ENCODE data around the gene TAS1R3. TPM values are rescaled to one million over a fixed set of nuclear protein-coding genes. Genes with fewer than 3 reads are reported as not detected.

TAS1R3 gene
- total and polyA plus RNA-seq, 4 donors: 0.13 to 1.3 (median 0.55) TPM

- no peak overlapping the region for H3K9ac ChIP-seq (ENCODE audit: insufficient read depth in 1 of 2, low read length in 2 of 2)
- DNase-seq (no peak), ATAC-seq (ENCODE audit: insufficient read depth, low FRiP score) (no peak)
- no peak for TF ChIP-seq CTCF (IDR thresholded peaks at IDR 0.05; ENCODE audit: control extremely low read depth, extremely low read depth)
- peaks cover 0 to 39% (median 10%) of the 10 kb centered on the region in 4 donors for H3K36me3 ChIP-seq (ENCODE audit: control insufficient read depth in 4 of 4, insufficient read depth in 4 of 4, low read length in 4 of 4)
- no peaks in the 10 kb centered on the region for H3K9me3 ChIP-seq (ENCODE audit: control insufficient read depth in 4 of 4, insufficient read depth in 3 of 4, low read length in 3 of 4)
- no peak overlapping the region for H3K4me3 ChIP-seq
- no peaks in the 10 kb centered on the region for H3K27me3 ChIP-seq (ENCODE audit: control insufficient read depth in 3 of 3, insufficient read depth in 3 of 3, low read length in 2 of 3)
- H3K27ac ChIP-seq (ENCODE audit: low read depth in 1 of 2, low read length in 1 of 2): no peak overlapping the region
- H3K4me1 ChIP-seq (ENCODE audit: control insufficient read depth in 5 of 5, insufficient read depth in 5 of 5, low read length in 5 of 5): peaks cover 0 to 27% (median 7%) of the 10 kb centered on the region in 5 donors
- 88 to 89% methylated on average over 18 of the region's 18 CpGs for WGBS, 2 donors
These were observed 11.6 kb downstream of the TAS1R3 start for GRCh38 chr1:1342584-1343115.

- Histone ChIP-seq H3K27ac (ENCODE audit: low read depth in 1 of 2, low read length in 1 of 2) (peak overlapping the region in 1 of 2 donors; percentile 57), H3K9ac (ENCODE audit: insufficient read depth in 1 of 2, low read length in 2 of 2) (no peak overlapping the region), H3K27me3 (ENCODE audit: control insufficient read depth in 3 of 3, insufficient read depth in 3 of 3, low read length in 2 of 3) (no peaks in the 10 kb centered on the region), H3K4me3 (no peak overlapping the region), H3K9me3 (ENCODE audit: control insufficient read depth in 4 of 4, insufficient read depth in 3 of 4, low read length in 3 of 4) (no peaks in the 10 kb centered on the region), H3K4me1 (ENCODE audit: control insufficient read depth in 5 of 5, insufficient read depth in 5 of 5, low read length in 5 of 5) (peaks cover 0 to 32% (median 14%) of the 10 kb centered on the region in 5 donors), H3K36me3 (ENCODE audit: control insufficient read depth in 4 of 4, insufficient read depth in 4 of 4, low read length in 4 of 4) (peaks cover 0 to 27% (median 6%) of the 10 kb centered on the region in 4 donors)
- ATAC-seq (ENCODE audit: insufficient read depth, low FRiP score) (no peak), DNase-seq (no peak)
- TF ChIP-seq CTCF (IDR thresholded peaks at IDR 0.05; ENCODE audit: control extremely low read depth, extremely low read depth): no peak
- 93 to 94% methylated on average over 20 to 24 of the region's 24 CpGs for WGBS, 2 donors
These were observed 12.8 kb downstream of the TAS1R3 start for GRCh38 chr1:1343811-1344421.

- 70 to 76% methylated on average over 13 to 15 of the region's 15 CpGs for WGBS, 2 donors
- Histone ChIP-seq H3K27me3 (ENCODE audit: control insufficient read depth in 3 of 3, insufficient read depth in 3 of 3, low read length in 2 of 3) (no peaks in the 10 kb centered on the region), H3K36me3 (ENCODE audit: control insufficient read depth in 4 of 4, insufficient read depth in 4 of 4, low read length in 4 of 4) (peaks cover 0 to 18% (median 4%) of the 10 kb centered on the region in 4 donors), H3K4me1 (ENCODE audit: control insufficient read depth in 5 of 5, insufficient read depth in 5 of 5, low read length in 5 of 5) (peaks cover 0 to 32% (median 14%) of the 10 kb centered on the region in 5 donors), H3K9me3 (ENCODE audit: control insufficient read depth in 4 of 4, insufficient read depth in 3 of 4, low read length in 3 of 4) (no peaks in the 10 kb centered on the region), H3K27ac (ENCODE audit: low read depth in 1 of 2, low read length in 1 of 2) (peak overlapping the region in 1 of 2 donors; percentile 76), H3K4me3 (no peak overlapping the region), H3K9ac (ENCODE audit: insufficient read depth in 1 of 2, low read length in 2 of 2) (no peak overlapping the region)
- ATAC-seq (ENCODE audit: insufficient read depth, low FRiP score): peak; percentile 38
- no peak for TF ChIP-seq CTCF (IDR thresholded peaks at IDR 0.05; ENCODE audit: control extremely low read depth, extremely low read depth)
- DNase-seq: no peak
These were observed 13.7 kb downstream of the TAS1R3 start for GRCh38 chr1:1344655-1345361.

All from lung (tissue), 12 donors.